Stimulated activated CD8-positive, alpha-beta memory T cell treated with anti-CD3 and anti-CD28 coated beads, Interleukin-7, amount 100 ng/mL, for 48 hours (primary cell): ENCODE data around the gene SKIL.

Experiments used
- DNase-seq, 2 donors: peaks; one replicate each; pipeline ENCODE4 v3.0.0-alpha.2; 2020; ENCODE audit warnings: low read depth in 1 of 2; ENCODE audit errors: extremely low read depth in 1 of 2

Gene SKIL

DNA sequence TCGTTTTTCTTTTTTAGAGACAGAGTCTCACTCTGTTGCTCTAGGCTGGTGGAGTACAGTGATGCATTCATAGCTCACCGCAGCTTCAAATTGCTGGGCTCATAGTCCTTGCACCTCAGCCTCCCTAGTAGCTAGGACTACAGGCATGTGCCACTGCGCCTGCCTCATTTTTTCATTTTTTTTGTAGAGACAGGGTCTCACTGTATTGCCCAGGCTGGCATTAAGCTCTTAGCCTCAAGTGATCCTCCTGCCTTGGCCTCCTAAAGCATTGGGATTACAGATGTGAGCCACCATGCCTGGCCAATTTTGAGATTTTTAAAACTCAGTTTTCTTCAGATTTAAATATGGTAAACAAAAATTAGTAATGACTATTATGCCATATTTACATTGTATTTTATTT lies 29.0 kb downstream of the SKIL start:
- no peak for DNase-seq

- DNase-seq = no peak
Measured at GRCh38 chr3:170387950-170388349, 30.4 kb downstream of the SKIL start.

DNA sequence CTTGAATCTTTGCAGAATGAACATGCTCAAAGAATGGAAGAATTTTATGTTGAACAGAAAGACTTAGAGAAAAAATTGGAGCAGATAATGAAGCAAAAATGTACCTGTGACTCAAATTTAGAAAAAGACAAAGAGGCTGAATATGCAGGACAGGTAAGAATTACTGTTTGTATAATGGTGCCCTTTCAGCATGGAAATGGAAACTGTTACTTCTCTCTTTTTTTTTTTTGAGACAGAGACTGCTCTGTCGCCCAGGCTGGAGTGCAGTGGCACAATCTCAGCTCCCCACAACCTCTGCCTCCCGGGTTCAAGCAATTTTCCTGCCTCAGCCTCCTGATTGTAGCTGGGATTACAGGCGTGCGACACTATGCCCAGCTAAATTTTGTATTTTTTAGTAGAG lies 33.6 kb downstream of the SKIL start:
- DNase-seq = no peak

DNA sequence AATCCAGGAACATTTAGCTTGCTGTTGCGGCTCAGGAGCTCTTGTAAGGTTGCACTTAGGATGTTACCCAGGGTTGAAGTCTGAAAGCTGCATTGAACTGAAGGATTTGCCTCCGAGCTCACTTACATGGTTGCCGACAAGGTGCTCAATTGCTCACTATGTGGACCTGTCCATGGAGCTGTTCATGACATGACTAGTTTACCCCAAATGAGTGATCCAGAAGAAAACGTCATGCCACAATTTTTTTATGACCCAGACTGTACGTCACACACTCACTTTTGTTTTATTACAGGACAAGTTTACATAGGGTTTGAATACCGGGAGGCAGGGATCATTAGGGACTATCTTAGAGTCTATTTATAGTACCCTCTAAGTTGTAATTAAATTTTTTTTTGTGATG lies 40.2 kb downstream of the SKIL start:
- no peak for DNase-seq

DNA sequence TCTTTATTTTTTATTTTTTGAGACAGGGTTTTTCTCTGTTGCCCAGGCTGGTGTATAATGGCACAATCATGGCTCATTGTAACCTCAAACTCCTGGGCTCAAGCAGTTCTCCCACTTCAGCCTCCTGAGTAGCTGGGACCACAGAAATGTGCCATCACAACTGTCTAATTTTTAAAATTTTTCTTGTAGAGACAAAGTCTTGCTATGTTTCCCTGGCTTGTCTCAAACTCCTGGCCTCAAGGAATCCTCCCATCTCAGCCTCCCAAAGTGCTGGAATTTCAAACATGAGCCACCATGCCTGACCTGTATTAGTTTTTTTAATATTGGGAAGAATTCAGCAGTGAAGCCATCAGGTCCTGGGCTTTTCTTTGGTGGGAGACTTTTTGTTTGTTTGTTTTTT lies 47.6 kb downstream of the SKIL start:
- DNase-seq = no peak

GRCh38 chr3:170410428-170411029 lies 53.0 kb downstream of the SKIL start:
- DNase-seq = no peak

DNA sequence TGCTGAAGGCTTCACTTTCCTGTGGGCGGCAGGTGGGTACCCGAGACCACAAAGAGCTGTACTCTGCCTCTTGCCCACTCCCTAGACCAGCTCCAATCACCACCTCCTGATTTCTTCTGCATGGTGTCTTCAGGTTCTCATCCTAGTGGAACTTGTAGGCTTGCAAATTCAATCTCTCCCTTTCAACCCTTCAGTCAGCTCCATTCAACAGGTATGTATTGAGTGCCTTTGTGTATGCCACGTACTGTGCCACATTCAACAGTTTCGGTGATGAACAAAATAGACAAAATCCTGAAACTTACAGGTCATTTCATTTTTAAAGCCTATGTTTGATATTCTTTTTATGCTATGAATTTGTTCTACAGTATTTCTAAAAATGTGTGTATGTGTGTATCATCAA lies 55.8 kb downstream of the SKIL start:
- DNase-seq = no peak

DNA sequence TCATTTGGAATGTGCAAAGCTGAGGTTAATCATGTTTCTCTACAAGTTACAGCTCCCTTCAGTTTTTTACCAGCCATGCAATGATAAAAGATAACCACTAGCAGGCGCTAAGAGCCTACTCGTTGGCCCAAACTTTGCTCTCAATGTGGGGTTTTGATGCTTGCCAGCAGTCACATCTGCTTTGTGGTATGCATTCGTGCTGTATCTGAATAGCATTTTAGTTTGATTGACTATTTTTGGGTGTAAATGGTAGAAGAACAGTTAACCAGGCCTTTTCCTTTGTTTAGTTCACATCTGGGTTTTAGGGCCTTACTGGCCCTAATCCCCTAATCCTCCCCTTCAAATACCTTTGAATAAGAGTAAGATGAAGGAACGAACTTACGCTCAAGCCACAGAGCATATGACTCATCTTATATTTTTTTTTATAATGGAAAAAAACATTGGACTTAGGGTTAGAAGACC lies 56.7 kb downstream of the SKIL start:
- DNase-seq = no peak

- DNase-seq = no peak
Measured at GRCh38 chr3:170417090-170417489, 59.6 kb downstream of the SKIL start.

- no peak for DNase-seq
Measured at GRCh38 chr3:170418422-170419398, 61.2 kb downstream of the SKIL start, which contains the start of gene CLDN11. TSS of gene CLDN11 (plus strand) at chr3:170418868. CDS start at chr3:170419067, 199 bp downstream.

DNA sequence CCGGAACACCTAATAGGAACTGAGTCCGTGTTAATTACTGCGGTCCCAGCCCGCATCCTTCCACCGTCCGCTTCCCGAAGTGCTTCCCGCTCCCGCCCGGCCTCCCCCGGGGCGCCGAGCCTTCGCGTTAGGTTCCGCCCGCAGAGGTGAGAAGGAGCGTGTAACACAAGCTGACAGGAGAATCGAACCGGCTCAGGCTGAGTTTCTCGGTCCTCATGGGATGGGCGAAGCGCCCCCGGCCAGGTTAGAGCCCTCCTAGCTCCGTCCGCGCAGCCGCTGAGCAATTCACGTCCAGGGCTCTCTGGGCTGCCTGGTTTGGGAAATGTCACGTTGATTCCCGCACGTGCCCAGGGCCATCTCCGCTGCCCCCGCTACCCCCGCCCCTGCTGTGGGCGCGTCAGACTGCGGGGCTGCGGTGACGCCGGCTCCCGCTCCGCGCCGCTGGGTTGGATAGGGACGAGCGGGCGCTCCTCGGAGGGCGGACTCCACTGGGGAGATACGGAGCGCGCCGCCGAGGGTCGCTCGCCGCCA lies 62.1 kb downstream of the SKIL start:
- no peak for DNase-seq

DNA sequence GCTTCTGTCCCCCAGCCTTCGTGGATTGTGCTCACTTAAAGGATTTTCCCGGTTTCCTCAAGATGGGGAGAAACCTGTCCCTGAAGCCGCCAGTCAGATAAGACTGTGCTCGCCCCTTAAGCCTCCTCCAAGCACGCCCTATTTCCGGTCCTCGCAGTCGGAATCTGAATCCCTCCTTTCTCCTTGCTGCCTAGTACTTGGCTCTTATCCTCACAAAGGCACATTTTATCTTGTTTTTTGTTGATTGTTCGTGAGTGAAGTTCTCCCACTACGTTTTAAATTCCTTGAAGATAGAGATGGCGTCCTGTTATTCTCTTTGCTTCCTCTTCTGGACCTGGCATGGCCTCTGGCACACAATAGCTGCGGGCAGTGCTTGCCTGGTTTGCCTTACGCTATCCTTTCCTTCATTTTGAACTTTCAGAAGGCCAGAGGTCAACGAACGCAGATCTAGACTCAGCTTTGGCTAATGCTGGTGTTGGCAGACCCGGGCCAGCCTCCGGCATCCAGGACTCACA lies 62.8 kb downstream of the SKIL start:
- DNase-seq = no peak

DNA sequence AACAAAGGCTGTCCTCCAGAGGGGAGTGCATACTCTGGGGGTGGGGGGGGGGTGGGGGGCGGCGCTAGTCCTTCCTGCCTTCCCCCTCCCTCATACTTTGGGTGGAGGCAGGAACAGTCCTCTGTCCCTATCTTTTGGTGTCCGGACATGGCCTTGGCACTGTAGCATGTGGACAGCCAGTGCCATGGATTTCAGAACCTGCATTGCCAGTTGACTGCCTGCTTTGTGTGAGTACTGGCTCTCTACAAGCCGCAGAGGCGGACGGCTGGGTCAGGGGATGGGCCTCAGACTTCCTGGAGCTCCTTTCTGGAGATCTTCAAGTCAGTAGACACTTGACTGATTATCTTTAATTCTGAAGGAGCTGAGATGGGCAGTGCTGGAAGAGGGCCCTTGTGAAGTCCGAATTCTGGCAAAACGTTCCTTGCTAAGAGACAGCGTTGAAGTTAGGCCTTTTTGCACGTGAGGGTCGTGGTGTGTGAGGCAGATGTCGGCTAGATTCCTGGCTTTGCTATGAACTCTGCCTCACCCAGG lies 63.7 kb downstream of the SKIL start:
- no peak for DNase-seq

GRCh38 chr3:170421758-170422157 lies 64.2 kb downstream of the SKIL start:
- DNase-seq = no peak

DNA sequence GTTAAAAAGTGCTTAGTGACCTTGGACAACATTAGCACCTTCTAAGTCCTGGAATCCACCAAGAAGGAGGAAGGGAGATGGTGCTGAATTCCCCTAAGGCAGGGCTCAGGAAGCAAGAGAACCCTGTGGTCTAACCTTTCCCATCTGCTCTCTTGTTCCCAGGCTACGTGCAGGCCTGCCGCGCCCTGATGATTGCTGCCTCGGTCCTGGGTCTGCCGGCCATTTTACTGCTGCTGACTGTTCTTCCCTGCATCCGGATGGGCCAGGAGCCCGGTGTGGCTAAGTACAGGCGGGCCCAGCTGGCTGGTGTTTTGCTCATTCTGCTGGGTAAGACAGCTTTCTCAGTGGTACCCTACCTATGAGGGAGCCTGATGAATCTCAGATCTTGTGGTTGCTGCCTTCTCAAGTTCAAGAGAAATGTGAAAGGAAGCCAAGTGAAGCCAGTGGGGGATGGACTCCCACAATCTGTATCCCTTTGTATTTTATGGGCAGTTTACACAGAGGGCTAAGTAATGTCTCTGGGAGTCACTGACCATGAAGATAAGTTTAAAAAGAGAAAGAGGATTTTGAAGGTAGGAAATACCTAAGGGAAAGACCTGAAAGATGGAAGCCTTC lies 65.6 kb downstream of the SKIL start:
- no peak for DNase-seq

GRCh38 chr3:170424879-170425278 lies 67.4 kb downstream of the SKIL start:
- no peak for DNase-seq

GRCh38 chr3:170425491-170426239 lies 68.2 kb downstream of the SKIL start:
- no peak for DNase-seq

DNA sequence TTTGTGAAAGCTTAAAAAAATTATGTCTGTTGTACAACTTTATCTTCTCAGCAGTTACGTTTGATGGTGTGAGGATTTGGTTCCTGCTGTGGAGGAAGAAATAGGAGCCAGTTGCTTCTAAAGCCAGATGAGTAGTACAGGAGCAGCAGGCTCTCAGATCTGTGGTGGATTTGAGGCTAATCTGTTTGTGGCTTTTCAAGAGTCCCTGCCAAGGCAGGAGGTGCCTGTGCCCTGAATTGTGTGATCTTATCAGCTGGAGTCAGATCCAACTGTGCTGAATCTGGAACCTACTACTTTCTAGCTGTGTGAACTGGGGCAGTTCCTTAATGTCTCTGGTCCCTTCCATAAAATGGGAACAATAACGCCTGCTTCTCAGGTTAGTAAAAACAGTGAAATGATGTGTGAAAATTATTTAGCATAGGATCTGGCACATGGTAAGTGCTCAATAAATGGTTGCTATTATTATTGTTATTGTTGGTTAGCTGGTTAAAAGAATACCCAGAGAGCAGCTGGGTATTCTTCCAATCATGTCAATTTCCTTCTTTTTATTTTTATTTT lies 68.8 kb downstream of the SKIL start:
- no peak for DNase-seq

- DNase-seq = no peak
Measured at GRCh38 chr3:170428095-170428494, 70.6 kb downstream of the SKIL start.

GRCh38 chr3:170429050-170429449 lies 71.5 kb downstream of the SKIL start:
- no peak for DNase-seq
